ENCODE data around the gene WDR62. TPM values are rescaled to one million over a fixed set of nuclear protein-coding genes. Genes with fewer than 3 reads are reported as not detected.

Gene WDR62
- total and polyA plus RNA-seq, 10 of the 15 experiments (the other 5 are each of a cell fraction or from before 2014, with no cell fraction given): 0.08 to 20.6 (median 10.9) TPM

DNA sequence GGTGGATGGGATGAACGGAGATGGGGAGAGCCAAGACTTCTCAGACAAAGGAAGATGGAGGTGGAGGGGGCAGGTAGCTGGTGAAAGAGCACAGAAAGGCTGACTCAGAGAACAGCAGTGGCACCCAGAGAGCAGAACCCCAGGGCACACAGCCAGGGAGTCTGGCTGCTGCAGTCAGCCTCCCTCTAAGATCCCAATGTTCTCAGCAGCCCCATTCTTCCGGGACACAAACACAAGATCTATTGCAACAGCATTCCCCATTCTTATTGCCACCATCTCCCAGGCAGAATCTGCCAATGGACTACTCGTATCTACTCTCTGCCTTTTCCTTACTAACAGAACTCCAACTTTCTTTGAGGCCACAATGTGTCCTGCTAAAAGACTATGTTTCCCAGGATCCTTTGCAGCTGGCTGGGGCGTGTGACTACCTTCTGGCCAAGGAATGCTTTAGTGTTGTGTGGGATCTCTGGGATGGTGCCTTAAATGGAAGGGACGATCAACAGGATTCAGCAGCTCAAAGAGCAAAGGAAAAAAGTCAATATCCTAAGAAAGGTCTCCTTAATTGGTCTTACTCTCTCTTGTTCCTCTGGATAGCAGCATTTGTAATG lies 8.2 kb upstream of the WDR62 start:
- 85% methylated on average over 5 of the region's 5 CpGs for WGBS (ENCODE audit: insufficient coverage, insufficient replicate concordance, low lambda C conversion rate, missing lambda C conversion rate)
- SMC1A ChIA-PET (ENCODE audit: uncharacterized antibody, unreplicated experiment): no interaction called here
- Histone ChIP-seq H3K27ac (ENCODE audit: control insufficient read depth, insufficient read depth) (no peak overlapping the region), H3K4me2 (ENCODE audit: control insufficient read depth, insufficient read depth) (no peak overlapping the region), H3K9ac (ENCODE audit: control insufficient read depth, insufficient read depth, low read length) (no peak overlapping the region), H3K79me2 (ENCODE audit: control insufficient read depth, insufficient read depth, low read length) (no peaks in the 10 kb centered on the region), H4K20me1 (ENCODE audit: control insufficient read depth, insufficient read depth) (no peaks in the 10 kb centered on the region), H3K4me1 (ENCODE audit: control insufficient read depth, insufficient read depth, low read length) (no peaks in the 10 kb centered on the region), H3K27me3 (replicated peaks in 1 of 2; ENCODE audit: control insufficient read depth in 2 of 2, insufficient read depth in 2 of 2, low read length in 1 of 2) (no peaks in the 10 kb centered on the region), H3K9me3 (replicated peaks; ENCODE audit: control insufficient read depth, insufficient read depth, low read length) (no peaks in the 10 kb centered on the region), H2AFZ (ENCODE audit: control insufficient read depth, low read depth, low read length) (no peak overlapping the region), H3K36me3 (ENCODE audit: control insufficient read depth in 2 of 2, insufficient read depth in 2 of 2, low read length in 1 of 2) (no peaks in the 10 kb centered on the region), H3K4me3 (no peak overlapping the region)
- POLR2A ChIA-PET: no interaction called here
- DNase-seq (ENCODE audit: low read depth, low spot score) (no peak), FAIRE-seq (no peak), ATAC-seq (no peak)
- in situ Hi-C loops (cut with MboI) (no loop called here), intact Hi-C loops (cut with micrococcal nuclease; ENCODE audit: unreplicated experiment) (no loop called here)
- BruUV-seq (replicated peaks): no TSS peak
- CTCF ChIA-PET: no interaction called here
- RAD21 ChIA-PET (ENCODE audit: unreplicated experiment): no interaction called here
- TF ChIP-seq SIN3A (IDR thresholded peaks at IDR 0.05; ENCODE audit: low read depth, low read length) (no peak), USF2 (IDR thresholded peaks at IDR 0.05; ENCODE audit: borderline replicate concordance, low read depth, low read length) (no peak)
- TF ChIP-seq, protein P1, sequence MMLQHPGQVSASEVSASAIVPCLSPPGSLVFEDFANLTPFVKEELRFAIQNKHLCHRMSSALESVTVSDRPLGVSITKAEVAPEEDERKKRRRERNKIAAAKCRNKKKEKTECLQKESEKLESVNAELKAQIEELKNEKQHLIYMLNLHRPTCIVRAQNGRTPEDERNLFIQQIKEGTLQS (IDR thresholded peaks at IDR 0.05; ENCODE audit: borderline replicate concordance, extremely low read depth, low read depth, low read length): no peak

DNA sequence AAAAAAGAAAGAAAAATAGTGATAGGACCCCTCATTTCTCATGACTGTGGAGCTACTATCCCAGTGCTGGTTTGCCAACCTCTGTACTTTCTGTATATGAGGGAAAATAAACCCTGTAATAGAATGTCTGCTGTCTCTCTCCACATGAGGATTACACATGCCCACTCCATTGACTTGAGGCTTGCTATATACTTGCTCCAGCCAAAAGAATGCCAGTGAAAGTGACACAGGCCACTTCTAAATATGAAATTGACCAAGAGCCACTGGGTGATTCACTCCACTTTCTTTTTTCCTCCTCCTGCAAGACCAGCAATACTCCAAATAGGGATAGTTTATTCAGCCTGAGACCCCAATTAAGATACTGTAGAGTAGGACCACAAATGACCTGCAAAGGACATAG lies 6.9 kb upstream of the WDR62 start:
- H3K27ac ChIP-seq (ENCODE audit: control insufficient read depth, insufficient read depth): no peak overlapping the region
- H3K36me3 ChIP-seq (ENCODE audit: control insufficient read depth in 2 of 2, insufficient read depth in 2 of 2, low read length in 1 of 2): no peaks in the 10 kb centered on the region
- FAIRE-seq (no peak), DNase-seq (ENCODE audit: low read depth, low spot score) (no peak), ATAC-seq (no peak)
- ChIA-PET SMC1A (ENCODE audit: uncharacterized antibody, unreplicated experiment) (interaction anchor here (0.6 to 0.8 kb wide), 2 partner anchors 15 to 34 kb away, joined by 3 read pairs; partner anchors contain the start of gene ALKBH6), RAD21 (ENCODE audit: unreplicated experiment) (no interaction called here), POLR2A (interaction anchor here (0.7 to 1.3 kb wide), 3 partner anchors 34 to 960 kb away, joined by 3 read pairs; partner anchors contain the start of genes ALKBH6, ZNF146 and ZNF565), CTCF (no interaction called here)
- H4K20me1 ChIP-seq (ENCODE audit: control insufficient read depth, insufficient read depth): no peaks in the 10 kb centered on the region
- no peaks in the 10 kb centered on the region for H3K27me3 ChIP-seq (replicated peaks in 1 of 2; ENCODE audit: control insufficient read depth in 2 of 2, insufficient read depth in 2 of 2, low read length in 1 of 2)
- no peak overlapping the region for H3K4me3 ChIP-seq
- H3K9me3 ChIP-seq (replicated peaks; ENCODE audit: control insufficient read depth, insufficient read depth, low read length): no peaks in the 10 kb centered on the region
- in situ Hi-C loops (cut with MboI) (no loop called here), intact Hi-C loops (cut with micrococcal nuclease; ENCODE audit: unreplicated experiment) (no loop called here)
- H3K4me1 ChIP-seq (ENCODE audit: control insufficient read depth, insufficient read depth, low read length): no peaks in the 10 kb centered on the region
- no peaks in the 10 kb centered on the region for H3K79me2 ChIP-seq (ENCODE audit: control insufficient read depth, insufficient read depth, low read length)
- BruUV-seq (replicated peaks): no TSS peak
- H3K4me2 ChIP-seq (ENCODE audit: control insufficient read depth, insufficient read depth): no peak overlapping the region
- H2AFZ ChIP-seq (ENCODE audit: control insufficient read depth, low read depth, low read length): no peak overlapping the region
- no peak overlapping the region for H3K9ac ChIP-seq (ENCODE audit: control insufficient read depth, insufficient read depth, low read length)
- TF ChIP-seq MXI1 (IDR thresholded peaks at IDR 0.05; ENCODE audit: low read depth, low read length) (no peak), NR2C2 (IDR thresholded peaks at IDR 0.05; ENCODE audit: borderline replicate concordance, control insufficient read depth, insufficient read length, low read depth) (no peak), STAT1 (conservative IDR thresholded peaks at IDR 0.05) (no peak), ZNF274 (IDR thresholded peaks at IDR 0.05; ENCODE audit: insufficient read depth, insufficient read length) (no peak), RB1 (IDR thresholded peaks at IDR 0.05; ENCODE audit: borderline replicate concordance) (no peak), SMC3 (IDR thresholded peaks at IDR 0.05; ENCODE audit: borderline replicate concordance, low read length) (no peak), CEBPB (IDR thresholded peaks at IDR 0.05; ENCODE audit: borderline replicate concordance in 1 of 2, low read depth in 2 of 2, low read length in 2 of 2) (no peak), EED (IDR thresholded peaks at IDR 0.05; ENCODE audit: low read depth) (no peak), FOXK2 (IDR thresholded peaks at IDR 0.05) (no peak)
- TF ChIP-seq, protein P2, sequence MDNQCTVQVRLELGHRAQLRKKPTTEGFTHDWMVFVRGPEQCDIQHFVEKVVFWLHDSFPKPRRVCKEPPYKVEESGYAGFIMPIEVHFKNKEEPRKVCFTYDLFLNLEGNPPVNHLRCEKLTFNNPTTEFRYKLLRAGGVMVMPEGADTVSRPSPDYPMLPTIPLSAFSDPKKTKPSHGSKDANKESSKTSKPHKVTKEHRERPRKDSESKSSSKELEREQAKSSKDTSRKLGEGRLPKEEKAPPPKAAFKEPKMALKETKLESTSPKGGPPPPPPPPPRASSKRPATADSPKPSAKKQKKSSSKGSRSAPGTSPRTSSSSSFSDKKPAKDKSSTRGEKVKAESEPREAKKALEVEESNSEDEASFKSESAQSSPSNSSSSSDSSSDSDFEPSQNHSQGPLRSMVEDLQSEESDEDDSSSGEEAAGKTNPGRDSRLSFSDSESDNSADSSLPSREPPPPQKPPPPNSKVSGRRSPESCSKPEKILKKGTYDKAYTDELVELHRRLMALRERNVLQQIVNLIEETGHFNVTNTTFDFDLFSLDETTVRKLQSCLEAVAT (IDR thresholded peaks at IDR 0.05): no peak
